NCI-H446 treated with DMSO at 0.1 percent for 48 hours (cell line): ENCODE results near the gene MBOAT7.
A peak's percentile ranks its signal among the peaks of the same experiment; 100 is the strongest.
"Not testable (repeated sequence)": the region's sequence is repeated elsewhere in the genome, so short reads cannot be mapped to it uniquely, and the experiment has no call there.

Source experiments
- DNase-seq: peaks from one replicate; lab custom pipeline; 2025; lab: John Stamatoyannopoulos, UW

The MBOAT7 gene

GRCh38 chr19:54189145-54189734 lies at the start of gene MBOAT7:
Gene MBOAT7, minus strand, starts transcription at chr19:54189580. Its CDS starts 1,072 bp downstream, at chr19:54188508.
- DNase-seq = no peak

- no peak for DNase-seq
These were observed 44.6 kb upstream of the MBOAT7 start for GRCh38 chr19:54233941-54234340.

- DNase-seq = peak; percentile 20
These were observed 41.9 kb upstream of the MBOAT7 start for GRCh38 chr19:54231077-54231931.

GRCh38 chr19:54230031-54230430 lies 40.7 kb upstream of the MBOAT7 start:
- no peak for DNase-seq

GRCh38 chr19:54229146-54229545 lies 39.8 kb upstream of the MBOAT7 start:
- no peak for DNase-seq

- DNase-seq = not testable (repeated sequence)
These were observed 35.2 kb upstream of the MBOAT7 start for GRCh38 chr19:54224619-54225018.

GRCh38 chr19:54223937-54224281 lies 34.5 kb upstream of the MBOAT7 start:
- not testable (repeated sequence) for DNase-seq

GRCh38 chr19:54223277-54223936 lies 34.0 kb upstream of the MBOAT7 start:
- not testable (repeated sequence) for DNase-seq

GRCh38 chr19:54222474-54223276 lies 33.3 kb upstream of the MBOAT7 start, which contains the start of gene LILRB3:
Gene LILRB3, minus strand, starts transcription at chr19:54223007. Its CDS starts 31 bp downstream, at chr19:54222976.
- not testable (repeated sequence) for DNase-seq

- not testable (repeated sequence) for DNase-seq
These were observed 32.6 kb upstream of the MBOAT7 start for GRCh38 chr19:54221947-54222346.

- DNase-seq = not testable (repeated sequence)
These were observed 30.3 kb upstream of the MBOAT7 start for GRCh38 chr19:54219702-54220101.

- no peak for DNase-seq
These were observed 29.7 kb upstream of the MBOAT7 start for GRCh38 chr19:54218960-54219661.

GRCh38 chr19:54218259-54218658 lies 28.9 kb upstream of the MBOAT7 start:
- DNase-seq = no peak

GRCh38 chr19:54217517-54218247 lies 28.3 kb upstream of the MBOAT7 start:
- not testable (repeated sequence) for DNase-seq

- DNase-seq = no peak
These were observed 27.5 kb upstream of the MBOAT7 start for GRCh38 chr19:54216869-54217268.

GRCh38 chr19:54214734-54215133 lies 25.4 kb upstream of the MBOAT7 start:
- DNase-seq = not testable (repeated sequence)

- not testable (repeated sequence) for DNase-seq
These were observed 24.8 kb upstream of the MBOAT7 start for GRCh38 chr19:54214217-54214616.

GRCh38 chr19:54211235-54211634 lies 21.9 kb upstream of the MBOAT7 start:
- DNase-seq = no peak

GRCh38 chr19:54209811-54210494 lies 20.6 kb upstream of the MBOAT7 start:
- peak; percentile 28 for DNase-seq
